Activated T-cell treated with anti-CD3 and anti-CD28 coated beads, Interleukin-2, amount 50 U/mL, for 4 hours (primary cell): ENCODE data around the gene ALKBH2. TPM values are rescaled to one million over a fixed set of nuclear protein-coding genes. Genes with fewer than 3 reads are reported as not detected.

ENCODE experiments used
- ATAC-seq, 2 donors: fragments of 200-7000 bp; cut with Tn5 transposase; one replicate each; pipeline ENCODE4 v1.10.0; 2021
- DNase-seq: peaks from one replicate; pipeline ENCODE4 v3.0.0-alpha.2; 2020
- H3K27me3 Mint-ChIP-seq: one replicate; pipeline ENCODE4 v1.8.0; 2021; ENCODE audit warnings: low read depth, mixed read lengths
- H3K36me3 Mint-ChIP-seq: one replicate; pipeline ENCODE4 v1.8.0; 2022; ENCODE audit warnings: mixed read lengths; ENCODE audit not compliant: insufficient read depth
- H3K4me1 Mint-ChIP-seq: one replicate; pipeline ENCODE4 v1.8.0; 2021; ENCODE audit warnings: low read depth, mixed read lengths
- H3K4me3 Mint-ChIP-seq: one replicate; pipeline ENCODE4 v1.8.0; 2021; ENCODE audit warnings: mild to moderate bottlenecking, moderate library complexity, mixed read lengths
- H3K9me3 Mint-ChIP-seq: one replicate; pipeline ENCODE4 v1.8.0; 2021; ENCODE audit warnings: mixed read lengths
- total RNA-seq, 3 donors: library from RNA; stranded (reverse); gene quantifications; one replicate each; pipeline ENCODE4 v1.2.1, GENCODE V29; 2021

The ALKBH2 gene
- total RNA-seq, 3 donors from 2014 or later: 59.8 to 73.2 (median 71.4) TPM

GRCh38 chr12:109121346-109121880, 28.1 kb upstream of the ALKBH2 start:
- H3K9me3 Mint-ChIP-seq: no peaks in the 10 kb centered on the region
- H3K27me3 Mint-ChIP-seq: no peaks in the 10 kb centered on the region
- ATAC-seq (no peak), DNase-seq (no peak)
- H3K4me1 Mint-ChIP-seq: no peaks in the 10 kb centered on the region
- no peak overlapping the region for H3K4me3 Mint-ChIP-seq
- H3K36me3 Mint-ChIP-seq: peaks cover 3% of the 10 kb centered on the region

- DNase-seq (no peak), ATAC-seq (no peak)
- no peak overlapping the region for H3K4me3 Mint-ChIP-seq
Observed at GRCh38 chr12:109120557-109120956, 27.3 kb upstream of the ALKBH2 start.

GRCh38 chr12:109120095-109120494, 26.8 kb upstream of the ALKBH2 start:
- Mint-ChIP-seq H3K27me3 (no peaks in the 10 kb centered on the region), H3K4me1 (peaks cover 5% of the 10 kb centered on the region), H3K9me3 (no peaks in the 10 kb centered on the region)

More at GRCh38 chr12:109120557-109120956, 27.3 kb upstream of the ALKBH2 start:
- Mint-ChIP-seq H3K36me3 (no peaks in the 10 kb centered on the region), H3K4me1 (peaks cover 5% of the 10 kb centered on the region), H3K27me3 (no peaks in the 10 kb centered on the region), H3K9me3 (no peaks in the 10 kb centered on the region)

GRCh38 chr12:109116611-109116949, 23.3 kb upstream of the ALKBH2 start:
- ATAC-seq (no peak), DNase-seq (no peak)
- Mint-ChIP-seq H3K4me3 (no peak overlapping the region), H3K4me1 (peaks cover 20% of the 10 kb centered on the region), H3K36me3 (no peaks in the 10 kb centered on the region), H3K9me3 (no peaks in the 10 kb centered on the region), H3K27me3 (no peaks in the 10 kb centered on the region)

More at GRCh38 chr12:109120095-109120494, 26.8 kb upstream of the ALKBH2 start:
- DNase-seq (no peak), ATAC-seq (no peak)
- no peak overlapping the region for H3K4me3 Mint-ChIP-seq
- no peaks in the 10 kb centered on the region for H3K36me3 Mint-ChIP-seq

- ATAC-seq (no peak), DNase-seq (no peak)
- H3K36me3 Mint-ChIP-seq: no peaks in the 10 kb centered on the region
- no peak within 1 kb of the TSS for H3K4me3 Mint-ChIP-seq
- peaks cover 21% of the 10 kb centered on the region for H3K4me1 Mint-ChIP-seq
- H3K27me3 Mint-ChIP-seq: no peaks in the 10 kb centered on the region
- H3K9me3 Mint-ChIP-seq: no peaks in the 10 kb centered on the region
Observed at GRCh38 chr12:109115758-109116610, 22.7 kb upstream of the ALKBH2 start, which contains the start of gene ACACB. Gene ACACB (plus strand): TSS chr12:109116587. CDS start chr12:109139406, 22,819 bp downstream.

- H3K36me3 Mint-ChIP-seq: no peaks in the 10 kb centered on the region
- no peaks in the 10 kb centered on the region for H3K27me3 Mint-ChIP-seq
- no peak overlapping the region for H3K4me3 Mint-ChIP-seq
- H3K4me1 Mint-ChIP-seq: peaks cover 25% of the 10 kb centered on the region
- no peak for DNase-seq
- ATAC-seq: no peak
- no peaks in the 10 kb centered on the region for H3K9me3 Mint-ChIP-seq
Observed at GRCh38 chr12:109115404-109115757, 22.1 kb upstream of the ALKBH2 start.

GRCh38 chr12:109114644-109115043, 21.4 kb upstream of the ALKBH2 start:
- H3K36me3 Mint-ChIP-seq: no peaks in the 10 kb centered on the region
- H3K4me3 Mint-ChIP-seq: no peak overlapping the region
- ATAC-seq: no peak
- no peaks in the 10 kb centered on the region for H3K27me3 Mint-ChIP-seq
- DNase-seq: no peak
- H3K4me1 Mint-ChIP-seq: peaks cover 26% of the 10 kb centered on the region
- no peaks in the 10 kb centered on the region for H3K9me3 Mint-ChIP-seq

GRCh38 chr12:109113661-109114321, 20.5 kb upstream of the ALKBH2 start:
- H3K9me3 Mint-ChIP-seq: no peaks in the 10 kb centered on the region
- H3K27me3 Mint-ChIP-seq: no peaks in the 10 kb centered on the region
- H3K36me3 Mint-ChIP-seq: no peaks in the 10 kb centered on the region
- DNase-seq (no peak), ATAC-seq (no peak)
- H3K4me1 Mint-ChIP-seq: peaks cover 26% of the 10 kb centered on the region
- no peak overlapping the region for H3K4me3 Mint-ChIP-seq

- no peaks in the 10 kb centered on the region for H3K27me3 Mint-ChIP-seq
- H3K36me3 Mint-ChIP-seq: peaks cover 3% of the 10 kb centered on the region
- peaks cover 26% of the 10 kb centered on the region for H3K4me1 Mint-ChIP-seq
- DNase-seq: no peak
- ATAC-seq: no peak
- H3K9me3 Mint-ChIP-seq: no peaks in the 10 kb centered on the region
- H3K4me3 Mint-ChIP-seq: no peak overlapping the region
Observed at GRCh38 chr12:109112720-109113465, 19.6 kb upstream of the ALKBH2 start.

- Mint-ChIP-seq H3K4me3 (peak overlapping the region; percentile 76), H3K27me3 (no peaks in the 10 kb centered on the region), H3K36me3 (peaks cover 13% of the 10 kb centered on the region), H3K9me3 (no peaks in the 10 kb centered on the region), H3K4me1 (peaks cover 25% of the 10 kb centered on the region)
- DNase-seq (peak; percentile 42), ATAC-seq (peak; percentile 76 to 85)
Observed at GRCh38 chr12:109110988-109111495, 17.8 kb upstream of the ALKBH2 start.

- no peaks in the 10 kb centered on the region for H3K27me3 Mint-ChIP-seq
- no peak for ATAC-seq
- peaks cover 22% of the 10 kb centered on the region for H3K36me3 Mint-ChIP-seq
- H3K4me3 Mint-ChIP-seq: no peak overlapping the region
- H3K9me3 Mint-ChIP-seq: no peaks in the 10 kb centered on the region
- DNase-seq: no peak
- H3K4me1 Mint-ChIP-seq: peaks cover 18% of the 10 kb centered on the region
Observed at GRCh38 chr12:109109746-109110350, 16.6 kb upstream of the ALKBH2 start.

- no peak for ATAC-seq
- H3K9me3 Mint-ChIP-seq: no peaks in the 10 kb centered on the region
- peaks cover 34% of the 10 kb centered on the region for H3K36me3 Mint-ChIP-seq
- no peaks in the 10 kb centered on the region for H3K27me3 Mint-ChIP-seq
- H3K4me1 Mint-ChIP-seq: peaks cover 6% of the 10 kb centered on the region
- DNase-seq: no peak
- H3K4me3 Mint-ChIP-seq: no peak overlapping the region
Observed at GRCh38 chr12:109105176-109105575, 11.9 kb upstream of the ALKBH2 start.

- Mint-ChIP-seq H3K4me3 (no peak overlapping the region), H3K4me1 (peaks cover 22% of the 10 kb centered on the region), H3K27me3 (no peaks in the 10 kb centered on the region), H3K36me3 (peaks cover 33% of the 10 kb centered on the region), H3K9me3 (no peaks in the 10 kb centered on the region)
- DNase-seq (no peak), ATAC-seq (no peak)
Observed at GRCh38 chr12:109102491-109102890, 9.2 kb upstream of the ALKBH2 start.

GRCh38 chr12:109100741-109101140, 7.5 kb upstream of the ALKBH2 start:
- Mint-ChIP-seq H3K36me3 (peaks cover 25% of the 10 kb centered on the region), H3K27me3 (no peaks in the 10 kb centered on the region), H3K4me1 (peaks cover 22% of the 10 kb centered on the region), H3K9me3 (no peaks in the 10 kb centered on the region), H3K4me3 (no peak overlapping the region)
- no peak for ATAC-seq
- no peak for DNase-seq
